Esophagus squamous epithelium (tissue), 5 donors: Measurements from ENCODE around the gene LRFN3. TPM values are rescaled to one million over a fixed set of nuclear protein-coding genes. Genes with fewer than 3 reads are reported as not detected.

Experiments
- DNase-seq: peaks from one replicate; lab custom pipeline; 2025; lab: John Stamatoyannopoulos, UW
- H3K27ac ChIP-seq, 4 donors: fragments of 200-600 bp; sonication (generic); one replicate each; pipeline ENCODE4 v1.5.1; 2016 to 2019; ENCODE audit warnings: mild to moderate bottlenecking in 1 of 4
- H3K27me3 ChIP-seq, 4 donors: fragments of 200-600 bp; sonication (generic); 1 replicate in 3 of 4; 2 replicates in 1 of 4; pipeline versions ENCODE4 v1.5.1 to v1.6.0; 2017 to 2021; ENCODE audit warnings: antibody characterized with exemption in 1 of 4
- H3K36me3 ChIP-seq, 3 donors: fragments of 200-600 bp; sonication (generic); one replicate each; pipeline ENCODE4 v1.5.1; 2016 to 2019
- H3K4me1 ChIP-seq, 3 donors: fragments of 200-600 bp; sonication (generic); one replicate each; pipeline ENCODE4 v1.5.1; 2017 to 2019
- H3K4me3 ChIP-seq, 4 donors: fragments of 200-600 bp; sonication (generic); 1 replicate in 3 of 4; 2 replicates in 1 of 4; pipeline ENCODE4 v1.5.1; 2016 to 2019; ENCODE audit warnings: mild to moderate bottlenecking in 2 of 4, moderate library complexity in 1 of 4
- H3K9me3 ChIP-seq, 3 donors: fragments of 200-600 bp; sonication (generic); one replicate each; pipeline ENCODE4 v1.5.1; 2016 to 2019
- POLR2A ChIP-seq, 4 donors: fragments of 450-650 bp; IDR thresholded peaks; one replicate each; pipeline ENCODE4 v1.6.1; 2017; ENCODE audit warnings: antibody characterized with exemption in 4 of 4, mild to moderate bottlenecking in 4 of 4, moderate library complexity in 3 of 4
- WGBS, 2 donors: methylation state at CpG; one replicate each; pipeline ENCODE4 v1.1.5; 2018; 5-methylcytosine and 5-hydroxymethylcytosine counted together
- intact Hi-C: fragments of 100-400 bp; cut with DNase I; formaldehyde crosslinking; loops from one replicate; pipeline ENCODE4 v1.15.0; 2022
- total RNA-seq, 4 donors: library from RNA; depleted of rRNA; stranded (reverse); fragments of >200 nt; gene quantifications; one replicate each; pipeline ENCODE4 v1.1.0, GENCODE V29; 2016
- TF ChIP-seq, protein P1 (sequence below), 6 experiments: fragments of 450-650 bp in 4 of 6; fragments of 200-600 bp in 2 of 6; sonication (generic) in 2 of 6; IDR thresholded peaks; one replicate each; pipeline ENCODE4 v1.5.1; 2016 to 2019; ENCODE audit warnings: antibody characterized with exemption in 6 of 6, mild to moderate bottlenecking in 4 of 6, moderate library complexity in 4 of 6
- donor health status: DM: yes; HTN: yes; CAD: no.

LRFN3 gene
- total RNA-seq, 4 donors from 2014 or later: 5.6 to 12.4 (median 7.5) TPM

DNA sequence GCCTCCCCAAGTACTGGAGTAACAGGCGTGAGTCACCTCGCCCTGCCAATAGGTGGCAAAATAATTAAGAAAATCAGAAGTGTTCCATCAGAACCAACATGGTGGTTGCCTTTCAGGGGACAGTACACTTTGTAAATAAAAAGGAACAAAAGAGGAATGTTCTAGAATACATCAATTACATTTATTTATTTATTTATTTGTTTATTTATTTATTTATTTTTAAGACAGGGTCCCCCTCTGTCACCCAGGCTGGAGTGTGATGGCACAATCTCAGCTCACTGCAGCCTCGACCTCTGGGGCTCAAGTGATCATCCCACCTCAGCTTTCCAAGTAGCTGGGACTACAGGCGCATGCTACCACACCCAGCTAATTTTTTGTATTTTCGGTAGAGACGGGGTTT lies 15.2 kb upstream of the LRFN3 start:
- Histone ChIP-seq H3K27me3 (peaks cover 0 to 13% (median 0%) of the 10 kb centered on the region in 4 donors), H3K4me3 (no peak overlapping the region), H3K27ac (no peak overlapping the region), H3K4me1 (no peaks in the 10 kb centered on the region), H3K36me3 (no peaks in the 10 kb centered on the region), H3K9me3 (peaks cover 0 to 7% (median 0%) of the 10 kb centered on the region in 3 donors)
- intact Hi-C loops: no loop called here
- TF ChIP-seq, protein P1, sequence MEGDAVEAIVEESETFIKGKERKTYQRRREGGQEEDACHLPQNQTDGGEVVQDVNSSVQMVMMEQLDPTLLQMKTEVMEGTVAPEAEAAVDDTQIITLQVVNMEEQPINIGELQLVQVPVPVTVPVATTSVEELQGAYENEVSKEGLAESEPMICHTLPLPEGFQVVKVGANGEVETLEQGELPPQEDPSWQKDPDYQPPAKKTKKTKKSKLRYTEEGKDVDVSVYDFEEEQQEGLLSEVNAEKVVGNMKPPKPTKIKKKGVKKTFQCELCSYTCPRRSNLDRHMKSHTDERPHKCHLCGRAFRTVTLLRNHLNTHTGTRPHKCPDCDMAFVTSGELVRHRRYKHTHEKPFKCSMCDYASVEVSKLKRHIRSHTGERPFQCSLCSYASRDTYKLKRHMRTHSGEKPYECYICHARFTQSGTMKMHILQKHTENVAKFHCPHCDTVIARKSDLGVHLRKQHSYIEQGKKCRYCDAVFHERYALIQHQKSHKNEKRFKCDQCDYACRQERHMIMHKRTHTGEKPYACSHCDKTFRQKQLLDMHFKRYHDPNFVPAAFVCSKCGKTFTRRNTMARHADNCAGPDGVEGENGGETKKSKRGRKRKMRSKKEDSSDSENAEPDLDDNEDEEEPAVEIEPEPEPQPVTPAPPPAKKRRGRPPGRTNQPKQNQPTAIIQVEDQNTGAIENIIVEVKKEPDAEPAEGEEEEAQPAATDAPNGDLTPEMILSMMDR (IDR thresholded peaks at IDR 0.05): no peak
- TF ChIP-seq POLR2A (IDR thresholded peaks at IDR 0.05): no peak
- DNase-seq: no peak
- 67 to 70% methylated on average over 6 of the region's 6 CpGs for WGBS, 2 donors

- WGBS, 2 donors: 71 to 82% methylated on average over 3 of the region's 3 CpGs
- Histone ChIP-seq H3K9me3 (peaks cover 0 to 7% (median 0%) of the 10 kb centered on the region in 3 donors), H3K27me3 (peaks cover 0 to 8% (median 0%) of the 10 kb centered on the region in 4 donors), H3K4me3 (no peak overlapping the region), H3K27ac (no peak overlapping the region), H3K4me1 (peaks cover 0 to 6% (median 0%) of the 10 kb centered on the region in 3 donors), H3K36me3 (no peaks in the 10 kb centered on the region)
- no peak for DNase-seq
- intact Hi-C loops: no loop called here
- TF ChIP-seq, protein P1 (IDR thresholded peaks at IDR 0.05): no peak
- no peak for TF ChIP-seq POLR2A (IDR thresholded peaks at IDR 0.05)
These were observed 10.7 kb upstream of the LRFN3 start for GRCh38 chr19:35925501-35925900.

- peaks cover 0 to 20% (median 3%) of the 10 kb centered on the region in 3 donors for H3K4me1 ChIP-seq
- peaks cover 0 to 8% (median 0%) of the 10 kb centered on the region in 4 donors for H3K27me3 ChIP-seq
- TF ChIP-seq, protein P1 (IDR thresholded peaks at IDR 0.05): no peak
- TF ChIP-seq POLR2A (IDR thresholded peaks at IDR 0.05): no peak
- intact Hi-C loops: no loop called here
- H3K27ac ChIP-seq: no peak overlapping the region
- no peak for DNase-seq
- H3K4me3 ChIP-seq: no peak overlapping the region
- WGBS, 2 donors: 70 to 71% methylated on average over 5 of the region's 5 CpGs
- H3K9me3 ChIP-seq: peaks cover 0 to 7% (median 0%) of the 10 kb centered on the region in 3 donors
- no peaks in the 10 kb centered on the region for H3K36me3 ChIP-seq
These were observed 7.7 kb upstream of the LRFN3 start for GRCh38 chr19:35928507-35928906.

- Histone ChIP-seq H3K27ac (peak overlapping the region in 3 of 4 donors; percentile 18 to 19 (median 19)), H3K4me1 (peaks cover 0 to 21% (median 3%) of the 10 kb centered on the region in 3 donors), H3K9me3 (peaks cover 0 to 7% (median 0%) of the 10 kb centered on the region in 3 donors), H3K27me3 (peaks cover 0 to 2% (median 0%) of the 10 kb centered on the region in 4 donors), H3K36me3 (no peaks in the 10 kb centered on the region), H3K4me3 (no peak overlapping the region)
- WGBS, 2 donors: 54 to 57% methylated on average over 2 of the region's 2 CpGs
- no peak for TF ChIP-seq POLR2A (IDR thresholded peaks at IDR 0.05)
- TF ChIP-seq, protein P1 (IDR thresholded peaks at IDR 0.05): no peak
- DNase-seq: no peak
- intact Hi-C loops: loop anchor here (5.0 to 10.0 kb wide), 3 partner anchors 33 to 165 kb away; no protein-coding TSS in a partner anchor
These were observed 6.3 kb upstream of the LRFN3 start for GRCh38 chr19:35929876-35930275.

DNA sequence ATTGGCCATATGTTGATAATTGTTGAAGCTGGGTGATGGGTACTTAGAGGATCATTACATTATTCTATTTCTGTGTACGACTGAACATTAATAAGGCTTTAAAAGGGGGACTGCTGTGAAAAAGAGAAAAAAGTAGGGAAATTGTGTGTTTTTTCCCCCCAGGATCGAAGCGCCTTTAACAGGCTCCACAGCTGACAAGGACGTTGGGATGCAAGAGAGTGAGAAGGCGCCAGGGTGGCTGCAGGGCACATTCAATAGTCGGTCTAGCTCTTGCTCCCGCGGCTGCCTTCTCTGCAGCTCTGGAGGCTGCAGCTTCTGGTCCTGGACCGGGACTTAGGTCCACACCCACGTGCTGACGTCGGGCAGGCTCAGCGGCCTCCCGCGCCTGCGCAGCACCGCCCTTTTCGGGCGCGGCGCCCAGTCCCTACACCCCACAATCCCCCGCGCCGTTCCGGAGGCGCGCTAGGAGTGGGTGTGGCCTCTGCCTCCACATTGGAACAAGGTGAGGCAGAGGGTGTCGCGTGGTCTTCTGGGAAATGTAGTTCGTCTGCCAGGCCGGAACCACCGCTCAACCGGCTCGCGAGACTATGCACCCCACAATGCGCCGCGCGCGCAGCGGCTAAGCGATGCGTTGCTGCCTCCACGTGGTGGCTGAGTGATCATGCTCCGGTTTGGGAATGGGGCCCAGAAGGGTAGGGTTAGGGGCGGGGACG lies 4.9 kb upstream of the LRFN3 start:
- Histone ChIP-seq H3K4me3 (peak overlapping the region in 3 of 4 donors; percentile 16 to 41 (median 23)), H3K4me1 (peaks cover 9 to 33% (median 10%) of the 10 kb centered on the region in 3 donors), H3K27ac (peak overlapping the region; percentile 50 to 80 (median 64)), H3K27me3 (no peaks in the 10 kb centered on the region), H3K9me3 (no peaks in the 10 kb centered on the region), H3K36me3 (no peaks in the 10 kb centered on the region)
- peak; percentile 97 for DNase-seq
- 0 to 1% methylated on average over 16 to 27 of the region's 47 CpGs for WGBS, 2 donors
- TF ChIP-seq, protein P1 (IDR thresholded peaks at IDR 0.05): peak; percentile 74 to 99 (median 92)
- TF ChIP-seq POLR2A (IDR thresholded peaks at IDR 0.05): peak in 3 of 4 donors; percentile 72 to 94 (median 73)
- intact Hi-C loops: loop anchor here (5.0 to 10.0 kb wide), 3 partner anchors 34 to 167 kb away; no protein-coding TSS in a partner anchor
